Vagina (tissue), 2 donors: Measurements from ENCODE around the gene GNL1. TPM values are rescaled to one million over a fixed set of nuclear protein-coding genes. Genes with fewer than 3 reads are reported as not detected.

ENCODE experiments used
- DNase-seq, 2 donors: peaks; one replicate each; pipeline ENCODE4 v3.0.0-alpha.2; 2017; ENCODE audit errors: extremely low spot score in 2 of 2
- H3K27ac ChIP-seq: fragments of 200-600 bp; sonication (generic); one replicate; pipeline ENCODE4 v1.5.1; 2019
- H3K27me3 ChIP-seq: fragments of 200-600 bp; sonication (generic); one replicate; pipeline ENCODE4 v1.5.1; 2019
- H3K36me3 ChIP-seq, 2 donors: fragments of 200-600 bp; sonication (generic); one replicate each; pipeline ENCODE4 v1.5.1; 2017 to 2019
- H3K4me1 ChIP-seq: fragments of 200-600 bp; sonication (generic); one replicate; pipeline ENCODE4 v1.5.1; 2019
- H3K4me3 ChIP-seq, 2 donors: fragments of 200-600 bp; sonication (generic); 1 replicate in 1 of 2; 2 replicates in 1 of 2; pipeline ENCODE4 v1.5.1; 2016 to 2019
- H3K9me3 ChIP-seq: fragments of 200-600 bp; sonication (generic); one replicate; pipeline ENCODE4 v1.5.1; 2019
- POLR2A ChIP-seq, 2 donors: fragments of 450-650 bp; IDR thresholded peaks; one replicate each; pipeline ENCODE4 v1.6.1; 2017; ENCODE audit warnings: antibody characterized with exemption in 2 of 2, mild to moderate bottlenecking in 2 of 2, moderate library complexity in 2 of 2
- POLR2AphosphoS5 ChIP-seq, 2 donors: sonication (generic); formaldehyde crosslinking; IDR thresholded peaks; one replicate each; pipeline ENCODE4 v1.9.0; 2017; ENCODE audit warnings: antibody characterized with exemption in 2 of 2, mild to moderate bottlenecking in 2 of 2, low read depth in 1 of 2; ENCODE audit not compliant: insufficient read depth in 1 of 2
- intact Hi-C: fragments of 100-400 bp; cut with DNase I; formaldehyde crosslinking; loops from one replicate; pipeline ENCODE4 v1.15.1; 2023
- total RNA-seq: library from RNA; depleted of rRNA; stranded (reverse); fragments of >200 nt; gene quantifications from one replicate; pipeline ENCODE4 v1.2.3, GENCODE V29; 2016
- TF ChIP-seq, protein P1 (sequence below), 3 experiments: fragments of 450-650 bp in 2 of 3; fragments of 200-600 bp in 1 of 3; sonication (generic) in 1 of 3; IDR thresholded peaks; one replicate each; pipeline ENCODE4 v1.5.1; 2017 to 2019; ENCODE audit warnings: antibody characterized with exemption in 3 of 3, mild to moderate bottlenecking in 2 of 3, moderate library complexity in 2 of 3

The GNL1 gene
- total RNA-seq, 1 donor from 2014 or later = 24.1 TPM

DNA sequence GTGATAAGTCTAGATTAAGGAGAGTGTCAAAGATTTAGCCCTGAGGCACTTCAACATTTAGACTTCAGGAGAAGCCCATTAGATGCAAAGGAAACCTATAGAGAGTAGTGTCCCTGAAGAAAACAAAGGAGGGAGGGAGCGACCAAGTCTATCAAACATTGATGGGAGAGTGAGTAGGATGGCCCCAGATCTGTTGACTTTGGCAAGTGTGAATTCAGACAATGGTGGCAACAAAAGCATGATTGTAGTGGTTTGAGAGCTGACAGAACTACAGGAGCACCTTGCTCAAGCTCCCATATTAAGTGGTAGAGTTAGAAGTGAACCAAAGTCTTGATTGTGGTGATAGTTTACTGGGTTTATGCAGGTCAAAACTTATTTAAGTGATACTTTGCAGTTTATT is 14.0 kb upstream of the GNL1 start:
- peak overlapping the region; percentile 54 to 75 for H3K4me3 ChIP-seq
- no peak for DNase-seq
- no peak overlapping the region for H3K27ac ChIP-seq
- TF ChIP-seq POLR2A (IDR thresholded peaks at IDR 0.05) (no peak), POLR2AphosphoS5 (IDR thresholded peaks at IDR 0.05; ENCODE audit: insufficient read depth in 1 of 2, low read depth in 1 of 2) (no peak)
- TF ChIP-seq, protein P1, sequence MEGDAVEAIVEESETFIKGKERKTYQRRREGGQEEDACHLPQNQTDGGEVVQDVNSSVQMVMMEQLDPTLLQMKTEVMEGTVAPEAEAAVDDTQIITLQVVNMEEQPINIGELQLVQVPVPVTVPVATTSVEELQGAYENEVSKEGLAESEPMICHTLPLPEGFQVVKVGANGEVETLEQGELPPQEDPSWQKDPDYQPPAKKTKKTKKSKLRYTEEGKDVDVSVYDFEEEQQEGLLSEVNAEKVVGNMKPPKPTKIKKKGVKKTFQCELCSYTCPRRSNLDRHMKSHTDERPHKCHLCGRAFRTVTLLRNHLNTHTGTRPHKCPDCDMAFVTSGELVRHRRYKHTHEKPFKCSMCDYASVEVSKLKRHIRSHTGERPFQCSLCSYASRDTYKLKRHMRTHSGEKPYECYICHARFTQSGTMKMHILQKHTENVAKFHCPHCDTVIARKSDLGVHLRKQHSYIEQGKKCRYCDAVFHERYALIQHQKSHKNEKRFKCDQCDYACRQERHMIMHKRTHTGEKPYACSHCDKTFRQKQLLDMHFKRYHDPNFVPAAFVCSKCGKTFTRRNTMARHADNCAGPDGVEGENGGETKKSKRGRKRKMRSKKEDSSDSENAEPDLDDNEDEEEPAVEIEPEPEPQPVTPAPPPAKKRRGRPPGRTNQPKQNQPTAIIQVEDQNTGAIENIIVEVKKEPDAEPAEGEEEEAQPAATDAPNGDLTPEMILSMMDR (IDR thresholded peaks at IDR 0.05) = no peak
- no peaks in the 10 kb centered on the region for H3K27me3 ChIP-seq
- H3K9me3 ChIP-seq = no peaks in the 10 kb centered on the region
- intact Hi-C loops = no loop called here
- peaks cover 44% of the 10 kb centered on the region for H3K4me1 ChIP-seq
- H3K36me3 ChIP-seq = no peaks in the 10 kb centered on the region

- Histone ChIP-seq H3K36me3 (peaks cover 0 to 2% of the 10 kb centered on the region in 2 donors), H3K27ac (no peak overlapping the region), H3K9me3 (no peaks in the 10 kb centered on the region), H3K4me3 (no peak overlapping the region), H3K4me1 (peaks cover 31% of the 10 kb centered on the region), H3K27me3 (no peaks in the 10 kb centered on the region)
- no peak for DNase-seq
- TF ChIP-seq, protein P1 (IDR thresholded peaks at IDR 0.05) = no peak
- TF ChIP-seq POLR2AphosphoS5 (IDR thresholded peaks at IDR 0.05; ENCODE audit: insufficient read depth in 1 of 2, low read depth in 1 of 2) (no peak), POLR2A (IDR thresholded peaks at IDR 0.05) (no peak)
- intact Hi-C loops = no loop called here
These were observed 12.0 kb upstream of the GNL1 start for GRCh38 chr6:30568245-30568644.

DNA sequence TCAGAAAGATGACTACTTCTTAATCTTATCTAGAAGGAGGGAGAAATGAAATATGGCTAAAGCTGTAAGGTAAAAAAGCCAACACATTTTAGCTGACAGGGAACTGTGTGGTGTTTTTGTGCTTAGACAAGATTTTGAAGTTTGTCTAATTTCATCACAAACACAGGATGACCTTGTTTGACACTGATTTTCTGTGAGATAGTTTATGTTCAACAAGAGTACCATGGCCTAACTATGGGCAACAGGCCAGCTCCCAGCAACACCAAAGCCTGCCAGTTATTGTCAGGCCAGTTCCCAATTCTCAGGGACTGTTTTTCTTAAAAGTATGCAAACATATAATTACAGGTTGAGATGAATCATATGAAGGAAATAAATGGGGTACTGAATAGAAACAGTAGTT is 9.5 kb upstream of the GNL1 start:
- no peak for DNase-seq
- intact Hi-C loops = no loop called here

DNA sequence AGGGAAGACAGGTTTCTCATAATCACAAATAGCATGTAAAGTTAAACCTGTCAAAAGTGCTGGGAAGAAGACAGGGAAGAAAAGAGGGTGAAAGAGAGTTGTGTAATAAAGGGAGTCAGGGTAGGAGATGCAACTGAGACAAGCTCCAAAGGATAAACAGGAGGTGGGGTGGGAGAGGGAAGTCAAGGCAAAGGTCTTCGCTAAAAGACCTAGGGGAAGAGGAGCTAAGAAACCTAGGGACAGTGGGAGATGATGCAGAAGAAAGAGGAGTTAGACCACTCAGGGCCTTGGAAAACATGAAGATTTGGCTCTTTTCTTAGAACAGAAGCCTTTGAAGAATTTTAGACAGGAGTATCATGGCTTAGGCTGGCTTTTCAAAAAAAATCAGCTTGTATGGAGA is 7.8 kb upstream of the GNL1 start:
- H3K27me3 ChIP-seq = no peaks in the 10 kb centered on the region
- intact Hi-C loops = no loop called here
- no peak overlapping the region for H3K27ac ChIP-seq
- peaks cover under 1% of the 10 kb centered on the region for H3K4me1 ChIP-seq
- no peaks in the 10 kb centered on the region for H3K9me3 ChIP-seq
- no peak for TF ChIP-seq POLR2AphosphoS5 (IDR thresholded peaks at IDR 0.05; ENCODE audit: insufficient read depth in 1 of 2, low read depth in 1 of 2)
- TF ChIP-seq, protein P1 (IDR thresholded peaks at IDR 0.05) = no peak
- no peak for TF ChIP-seq POLR2A (IDR thresholded peaks at IDR 0.05)
- no peak for DNase-seq
- peaks cover 0 to 17% of the 10 kb centered on the region in 2 donors for H3K36me3 ChIP-seq
- H3K4me3 ChIP-seq = no peak overlapping the region

More for the DNA sequence above, 9.5 kb upstream of the GNL1 start:
- Histone ChIP-seq H3K27me3 (no peaks in the 10 kb centered on the region), H3K9me3 (no peaks in the 10 kb centered on the region), H3K4me3 (no peak overlapping the region), H3K36me3 (peaks cover 0 to 17% of the 10 kb centered on the region in 2 donors), H3K4me1 (peaks cover 15% of the 10 kb centered on the region), H3K27ac (no peak overlapping the region)
- TF ChIP-seq POLR2A (IDR thresholded peaks at IDR 0.05) = no peak

- peaks cover 14% of the 10 kb centered on the region for H3K4me1 ChIP-seq
- H3K27me3 ChIP-seq = no peaks in the 10 kb centered on the region
- H3K27ac ChIP-seq = no peak overlapping the region
- peaks cover 0 to 21% of the 10 kb centered on the region in 2 donors for H3K36me3 ChIP-seq
- intact Hi-C loops = no loop called here
- no peaks in the 10 kb centered on the region for H3K9me3 ChIP-seq
- no peak overlapping the region for H3K4me3 ChIP-seq
- no peak for DNase-seq
- TF ChIP-seq POLR2A (IDR thresholded peaks at IDR 0.05) (no peak), POLR2AphosphoS5 (IDR thresholded peaks at IDR 0.05; ENCODE audit: insufficient read depth in 1 of 2, low read depth in 1 of 2) (no peak)
- TF ChIP-seq, protein P1 (IDR thresholded peaks at IDR 0.05) = no peak
These were observed 6.5 kb upstream of the GNL1 start for GRCh38 chr6:30562470-30563425.
